Camera-type eye (tissue), 1 donor: ENCODE results near the gene RASSF10. TPM values are rescaled to one million over a fixed set of nuclear protein-coding genes. Genes with fewer than 3 reads are reported as not detected.

ENCODE experiments used
- total RNA-seq: library from RNA; depleted of rRNA; stranded (reverse); fragments of >200 nt; gene quantifications from one replicate; pipeline ENCODE4 v1.2.3, GENCODE V29; 2014

Gene RASSF10
- 2.0 TPM for total RNA-seq

DNA sequence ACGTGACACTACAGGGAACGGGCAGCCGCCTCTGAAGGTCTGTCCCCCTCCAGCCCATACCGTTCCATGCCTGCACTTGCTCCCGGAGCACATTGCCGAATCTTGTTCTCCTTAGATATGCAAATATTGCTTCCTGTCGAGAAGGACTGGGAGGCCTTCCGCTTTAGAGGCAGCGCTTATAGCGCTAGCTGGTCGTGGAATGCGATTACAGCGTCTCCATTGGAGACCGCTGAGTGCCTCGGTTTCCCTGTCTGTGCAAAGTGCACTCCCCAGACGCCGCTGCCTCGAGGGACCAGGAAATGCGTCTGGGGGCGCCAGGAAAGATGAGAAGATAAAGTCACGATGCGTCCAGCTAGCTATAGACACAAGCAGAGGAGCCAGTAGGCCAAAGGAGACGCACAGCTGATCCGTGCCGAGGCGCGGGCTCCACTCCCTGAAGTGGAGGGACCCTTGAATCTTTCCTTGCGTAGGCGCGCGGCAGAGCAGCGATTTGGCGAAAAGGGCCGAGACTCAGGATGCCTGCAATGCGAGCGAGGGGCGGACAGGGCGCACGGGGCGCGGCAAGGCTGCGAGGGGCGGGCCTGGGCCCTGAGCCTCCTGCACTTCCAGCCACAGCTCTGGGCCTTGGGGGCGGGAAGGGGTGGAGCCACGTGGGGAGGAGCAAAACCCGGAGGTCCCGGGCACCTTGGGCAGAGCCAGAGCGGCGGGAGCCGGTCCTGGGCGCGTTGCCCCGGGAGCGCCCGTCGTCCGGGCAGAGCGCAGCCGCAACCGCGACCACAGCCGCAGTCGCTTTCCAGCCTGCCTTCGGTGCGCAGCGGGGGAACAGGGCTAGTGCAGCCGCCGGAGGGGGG, at the start of gene RASSF10:
Gene RASSF10 (plus strand): TSS at position 692 of the 851 bp plus-strand sequence. CDS start 261 bp downstream, outside the sequence.

